Tibial nerve (tissue), 4 donors: ENCODE data around the gene MACROH2A2. TPM values are rescaled to one million over a fixed set of nuclear protein-coding genes. Genes with fewer than 3 reads are reported as not detected.

Experiments
- DNase-seq, 2 donors: peaks; one replicate each; pipeline ENCODE4 v3.0.0-alpha.2; 2019; ENCODE audit warnings: low spot score in 2 of 2
- H3K27ac ChIP-seq, 4 donors: fragments of 200-600 bp; sonication (generic) in 3 of 4; one replicate each; pipeline ENCODE4 v1.5.1; 2017 to 2019; ENCODE audit warnings: mild to moderate bottlenecking in 1 of 4
- H3K27me3 ChIP-seq, 2 donors: fragments of 200-600 bp; sonication (generic) in 1 of 2; one replicate each; pipeline versions ENCODE4 v1.5.1 to v1.6.0; 2017 to 2019
- H3K36me3 ChIP-seq, 3 donors: fragments of 200-600 bp; sonication (generic); one replicate each; pipeline ENCODE4 v1.5.1; 2018 to 2019
- H3K4me1 ChIP-seq, 4 donors: fragments of 200-600 bp; sonication (generic) in 3 of 4; one replicate each; pipeline ENCODE4 v1.5.1; 2017 to 2019
- H3K4me3 ChIP-seq, 4 donors: fragments of 200-600 bp; sonication (generic) in 3 of 4; one replicate each; pipeline ENCODE4 v1.5.1; 2017 to 2019; ENCODE audit warnings: mild to moderate bottlenecking in 1 of 4, moderate library complexity in 1 of 4
- H3K9me3 ChIP-seq, 4 donors: fragments of 200-600 bp; sonication (generic) in 3 of 4; one replicate each; pipeline ENCODE4 v1.5.1; 2017 to 2019
- CTCF ChIP-seq, 5 experiments: fragments of 200-600 bp in 3 of 5; fragments of 450-650 bp in 2 of 5; sonication (generic) in 3 of 5; IDR thresholded peaks; one replicate each; pipeline ENCODE4 v1.5.1; 2016 to 2019; ENCODE audit warnings: antibody characterized with exemption in 5 of 5, mild to moderate bottlenecking in 3 of 5, moderate library complexity in 2 of 5
- EP300 ChIP-seq, 2 donors: sonication (generic); formaldehyde crosslinking; IDR thresholded peaks; one replicate each; pipeline ENCODE4 v1.6.1; 2017; ENCODE audit warnings: antibody characterized with exemption in 2 of 2, mild to moderate bottlenecking in 1 of 2
- POLR2A ChIP-seq, 2 donors: fragments of 450-650 bp; IDR thresholded peaks; one replicate each; pipeline ENCODE4 v1.6.1; 2017; ENCODE audit warnings: antibody characterized with exemption in 2 of 2, mild to moderate bottlenecking in 2 of 2, moderate library complexity in 2 of 2
- WGBS, 2 donors: methylation state at CpG; one replicate each; pipeline ENCODE4 v1.1.5; 2018; 5-methylcytosine and 5-hydroxymethylcytosine counted together
- total RNA-seq, 4 donors: library from RNA; depleted of rRNA; stranded (reverse); fragments of >200 nt; gene quantifications; one replicate each; pipeline ENCODE4 v1.1.0, GENCODE V29; 2016

The MACROH2A2 gene
- total RNA-seq, 4 donors from 2014 or later = 4.6 to 11.1 (median 8.9) TPM

DNA sequence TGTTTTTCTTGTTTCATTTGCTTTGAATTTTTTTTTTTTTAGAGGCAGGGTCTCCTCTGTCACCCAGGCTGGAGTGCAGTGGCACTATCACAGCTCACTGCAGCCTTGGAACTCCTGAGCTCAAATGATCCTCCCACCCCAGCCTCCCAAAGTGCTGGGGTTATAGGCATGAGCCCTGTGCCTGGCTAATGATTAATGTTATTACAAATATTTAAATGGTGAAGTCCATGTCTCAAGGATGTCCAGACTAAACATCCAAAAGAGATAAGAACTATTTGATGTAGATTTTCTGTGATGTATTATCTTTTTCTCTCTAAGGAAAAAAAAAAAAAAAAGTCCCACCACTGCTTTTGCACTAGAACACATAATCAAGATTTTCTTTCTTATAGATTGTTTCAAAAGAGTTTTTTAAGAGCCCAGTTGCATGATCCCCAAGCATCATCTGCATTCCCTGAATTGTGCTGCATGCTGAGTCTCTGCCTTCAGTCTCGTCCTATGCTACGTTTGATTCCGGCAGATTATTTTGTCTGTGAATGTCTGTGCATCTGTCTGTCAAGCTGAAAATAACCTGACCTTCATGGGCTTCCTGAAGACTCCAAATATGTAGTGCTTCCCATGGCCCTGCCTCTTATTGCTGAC lies 33.4 kb downstream of the MACROH2A2 start:
- no peak overlapping the region for H3K27ac ChIP-seq
- no peaks in the 10 kb centered on the region for H3K9me3 ChIP-seq
- H3K36me3 ChIP-seq = no peaks in the 10 kb centered on the region
- H3K4me3 ChIP-seq = no peak overlapping the region
- TF ChIP-seq CTCF (IDR thresholded peaks at IDR 0.05) = no peak
- TF ChIP-seq EP300 (IDR thresholded peaks at IDR 0.05) = no peak
- no peak for TF ChIP-seq POLR2A (IDR thresholded peaks at IDR 0.05)
- WGBS, 2 donors = 91 to 92% methylated on average over 3 of the region's 3 CpGs
- DNase-seq = no peak
- no peaks in the 10 kb centered on the region for H3K4me1 ChIP-seq
- no peaks in the 10 kb centered on the region for H3K27me3 ChIP-seq

- no peak for TF ChIP-seq EP300 (IDR thresholded peaks at IDR 0.05)
- no peak for TF ChIP-seq POLR2A (IDR thresholded peaks at IDR 0.05)
- TF ChIP-seq CTCF (IDR thresholded peaks at IDR 0.05) = no peak
- peaks cover 0 to 7% (median 0%) of the 10 kb centered on the region in 3 donors for H3K36me3 ChIP-seq
- no peak overlapping the region for H3K27ac ChIP-seq
- no peak for DNase-seq
- no peaks in the 10 kb centered on the region for H3K9me3 ChIP-seq
- H3K4me3 ChIP-seq = no peak overlapping the region
- H3K4me1 ChIP-seq = no peaks in the 10 kb centered on the region
- WGBS, 2 donors = 89 to 94% methylated on average over 15 of the region's 15 CpGs
- no peaks in the 10 kb centered on the region for H3K27me3 ChIP-seq
These were observed 35.1 kb downstream of the MACROH2A2 start for GRCh38 chr10:70087616-70088307.

- Histone ChIP-seq H3K4me3 (no peak overlapping the region), H3K9me3 (no peaks in the 10 kb centered on the region), H3K36me3 (peaks cover 0 to 11% (median 0%) of the 10 kb centered on the region in 3 donors), H3K4me1 (no peaks in the 10 kb centered on the region), H3K27me3 (no peaks in the 10 kb centered on the region), H3K27ac (no peak overlapping the region)
- WGBS, 2 donors = 81 to 89% methylated on average over 3 of the region's 3 CpGs
- TF ChIP-seq CTCF (IDR thresholded peaks at IDR 0.05) (no peak), EP300 (IDR thresholded peaks at IDR 0.05) (no peak), POLR2A (IDR thresholded peaks at IDR 0.05) (no peak)
- DNase-seq = no peak
These were observed 35.7 kb downstream of the MACROH2A2 start for GRCh38 chr10:70088308-70088698.

DNA sequence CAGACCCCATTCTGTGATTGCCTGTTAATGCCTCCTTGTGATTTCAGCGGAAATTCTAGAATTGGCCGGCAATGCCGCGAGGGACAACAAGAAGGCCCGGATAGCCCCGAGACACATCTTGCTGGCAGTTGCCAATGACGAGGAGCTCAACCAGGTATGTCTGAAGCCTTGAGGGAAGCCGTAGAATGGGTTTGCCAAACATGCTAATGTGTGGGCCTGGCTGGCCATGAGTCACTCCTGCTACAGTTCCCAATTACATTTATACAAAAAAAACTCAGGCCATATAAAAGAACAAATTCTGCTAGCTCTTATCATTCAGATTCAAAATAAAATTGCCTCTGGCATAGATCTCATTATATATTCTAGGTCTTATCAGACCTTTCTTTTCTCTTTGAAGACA lies 37.4 kb downstream of the MACROH2A2 start:
- H3K4me1 ChIP-seq = no peaks in the 10 kb centered on the region
- no peaks in the 10 kb centered on the region for H3K9me3 ChIP-seq
- H3K4me3 ChIP-seq = no peak overlapping the region
- peaks cover 0 to 28% (median 0%) of the 10 kb centered on the region in 3 donors for H3K36me3 ChIP-seq
- TF ChIP-seq POLR2A (IDR thresholded peaks at IDR 0.05) (no peak), CTCF (IDR thresholded peaks at IDR 0.05) (no peak), EP300 (IDR thresholded peaks at IDR 0.05) (no peak)
- DNase-seq = no peak
- no peaks in the 10 kb centered on the region for H3K27me3 ChIP-seq
- WGBS, 2 donors = 95 to 96% methylated on average over 8 of the region's 8 CpGs
- no peak overlapping the region for H3K27ac ChIP-seq

- peaks cover 0 to 33% (median 0%) of the 10 kb centered on the region in 3 donors for H3K36me3 ChIP-seq
These were observed 38.3 kb downstream of the MACROH2A2 start for GRCh38 chr10:70090951-70091350.

More at GRCh38 chr10:70090951-70091350, 38.3 kb downstream of the MACROH2A2 start:
- H3K27me3 ChIP-seq = no peaks in the 10 kb centered on the region
- no peaks in the 10 kb centered on the region for H3K4me1 ChIP-seq
- no peak for DNase-seq
- H3K4me3 ChIP-seq = no peak overlapping the region
- H3K27ac ChIP-seq = no peak overlapping the region
- H3K9me3 ChIP-seq = no peaks in the 10 kb centered on the region
- TF ChIP-seq CTCF (IDR thresholded peaks at IDR 0.05) (no peak), EP300 (IDR thresholded peaks at IDR 0.05) (no peak), POLR2A (IDR thresholded peaks at IDR 0.05) (no peak)
- 93 to 94% methylated on average over 5 of the region's 5 CpGs for WGBS, 2 donors
